ENCODE measurements around the gene GALNT10. TPM values are rescaled to one million over a fixed set of nuclear protein-coding genes. Genes with fewer than 3 reads are reported as not detected.

The GALNT10 gene
- total RNA-seq, 1 experiment from 2014 or later, result 27.8 TPM

- ATAC-seq (no peak), DNase-seq (ENCODE audit: low read depth, low spot score) (no peak)
- Histone ChIP-seq H3K27me3 (ENCODE audit: insufficient read depth, low read length) (no peaks in the 10 kb centered on the region), H3K27ac (ENCODE audit: low read depth, low read length) (no peak overlapping the region), H3K4me3 (replicated peaks in 1 of 2; ENCODE audit: low read depth in 1 of 2, low read length in 2 of 2) (no peak overlapping the region), H3K4me2 (ENCODE audit: low read length) (no peak overlapping the region), H3K36me3 (ENCODE audit: control insufficient read depth in 1 of 2, insufficient read depth in 2 of 2, low read length in 2 of 2) (no peaks in the 10 kb centered on the region; a peak in 1 of 4 replicates), H3K9me2 (ENCODE audit: insufficient read depth) (no peaks in the 10 kb centered on the region), H3K79me2 (ENCODE audit: insufficient read depth, low read length) (no peaks in the 10 kb centered on the region), H4K20me1 (ENCODE audit: insufficient read depth) (no peaks in the 10 kb centered on the region), H2AFZ (ENCODE audit: low read depth, low read length, poor library complexity, severe bottlenecking) (no peak overlapping the region), H3K4me1 (ENCODE audit: control insufficient read depth in 1 of 2, insufficient read depth in 2 of 2, low read length in 2 of 2) (no peaks in the 10 kb centered on the region), H3K9ac (ENCODE audit: low read length) (no peak overlapping the region), H3K9me3 (ENCODE audit: control insufficient read depth in 1 of 2, insufficient read depth in 1 of 2, low read depth in 1 of 2, low read length in 2 of 2) (no peaks in the 10 kb centered on the region)
- RAD21 ChIA-PET (ENCODE audit: low non-redundant PET in 1 of 2, low total read pairs in 2 of 2, uncharacterized antibody in 2 of 2, unreplicated experiment in 2 of 2), result no interaction called here
- intact Hi-C loops (cut with micrococcal nuclease), result no loop called here
- POLR2A ChIA-PET, result no interaction called here
- no TSS peak for BruUV-seq (replicated peaks)
- CTCF ChIA-PET, result no interaction called here
- TF ChIP-seq YY1 (IDR thresholded peaks at IDR 0.05; ENCODE audit: extremely low read depth, insufficient replicate concordance, low read depth, low read length) (no peak), SIN3A (IDR thresholded peaks at IDR 0.05; ENCODE audit: low read depth) (no peak)
Measured at GRCh38 chr5:154209591-154210081, 19.1 kb downstream of the GALNT10 start.

- Histone ChIP-seq H2AFZ (ENCODE audit: low read depth, low read length, poor library complexity, severe bottlenecking) (no peak overlapping the region), H3K27me3 (ENCODE audit: insufficient read depth, low read length) (no peaks in the 10 kb centered on the region), H3K27ac (ENCODE audit: low read depth, low read length) (no peak overlapping the region), H3K9ac (ENCODE audit: low read length) (no peak overlapping the region), H3K4me1 (ENCODE audit: control insufficient read depth in 1 of 2, insufficient read depth in 2 of 2, low read length in 2 of 2) (no peaks in the 10 kb centered on the region), H3K4me2 (ENCODE audit: low read length) (no peak overlapping the region), H4K20me1 (ENCODE audit: insufficient read depth) (no peaks in the 10 kb centered on the region), H3K9me2 (ENCODE audit: insufficient read depth) (no peaks in the 10 kb centered on the region), H3K36me3 (ENCODE audit: control insufficient read depth in 1 of 2, insufficient read depth in 2 of 2, low read length in 2 of 2) (no peaks in the 10 kb centered on the region; a peak in 1 of 4 replicates), H3K4me3 (replicated peaks in 1 of 2; ENCODE audit: low read depth in 1 of 2, low read length in 2 of 2) (no peak overlapping the region), H3K79me2 (ENCODE audit: insufficient read depth, low read length) (no peaks in the 10 kb centered on the region), H3K9me3 (ENCODE audit: control insufficient read depth in 1 of 2, insufficient read depth in 1 of 2, low read depth in 1 of 2, low read length in 2 of 2) (no peaks in the 10 kb centered on the region)
- intact Hi-C loops (cut with micrococcal nuclease), result no loop called here
- ATAC-seq, result no peak
- ChIA-PET POLR2A (no interaction called here), CTCF (no interaction called here), RAD21 (ENCODE audit: low non-redundant PET in 1 of 2, low total read pairs in 2 of 2, uncharacterized antibody in 2 of 2, unreplicated experiment in 2 of 2) (no interaction called here)
- no TSS peak for BruUV-seq (replicated peaks)
- no peak for TF ChIP-seq SIN3A (IDR thresholded peaks at IDR 0.05; ENCODE audit: low read depth)
- no peak for TF ChIP-seq CEBPB (IDR thresholded peaks at IDR 0.05; ENCODE audit: low read depth)
- TF ChIP-seq ATF3 (IDR thresholded peaks at IDR 0.05), result no peak
- TF ChIP-seq SRF (IDR thresholded peaks at IDR 0.05; ENCODE audit: low read depth), result no peak
- TF ChIP-seq, protein P1, sequence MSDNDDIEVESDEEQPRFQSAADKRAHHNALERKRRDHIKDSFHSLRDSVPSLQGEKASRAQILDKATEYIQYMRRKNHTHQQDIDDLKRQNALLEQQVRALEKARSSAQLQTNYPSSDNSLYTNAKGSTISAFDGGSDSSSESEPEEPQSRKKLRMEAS (IDR thresholded peaks at IDR 0.05), result no peak
- no peak for TF ChIP-seq CTCF (IDR thresholded peaks at IDR 0.05 in 2 of 3, conservative IDR thresholded peaks at IDR 0.05 in 1 of 3; ENCODE audit: borderline replicate concordance in 1 of 3, insufficient read depth in 1 of 3, low read depth in 2 of 3, low read length in 2 of 3)
- no peak for TF ChIP-seq EZH2 (IDR thresholded peaks at IDR 0.05)
- no peak for TF ChIP-seq POLR2AphosphoS5 (IDR thresholded peaks at IDR 0.05; ENCODE audit: low read depth, low read length)
- TF ChIP-seq FOSL1 (IDR thresholded peaks at IDR 0.05; ENCODE audit: low read depth), result no peak
- TF ChIP-seq ELF1 (IDR thresholded peaks at IDR 0.05; ENCODE audit: borderline replicate concordance, low read depth), result no peak
- no peak for TF ChIP-seq RAD21 (IDR thresholded peaks at IDR 0.05; ENCODE audit: low read depth)
- TF ChIP-seq, protein P2, sequence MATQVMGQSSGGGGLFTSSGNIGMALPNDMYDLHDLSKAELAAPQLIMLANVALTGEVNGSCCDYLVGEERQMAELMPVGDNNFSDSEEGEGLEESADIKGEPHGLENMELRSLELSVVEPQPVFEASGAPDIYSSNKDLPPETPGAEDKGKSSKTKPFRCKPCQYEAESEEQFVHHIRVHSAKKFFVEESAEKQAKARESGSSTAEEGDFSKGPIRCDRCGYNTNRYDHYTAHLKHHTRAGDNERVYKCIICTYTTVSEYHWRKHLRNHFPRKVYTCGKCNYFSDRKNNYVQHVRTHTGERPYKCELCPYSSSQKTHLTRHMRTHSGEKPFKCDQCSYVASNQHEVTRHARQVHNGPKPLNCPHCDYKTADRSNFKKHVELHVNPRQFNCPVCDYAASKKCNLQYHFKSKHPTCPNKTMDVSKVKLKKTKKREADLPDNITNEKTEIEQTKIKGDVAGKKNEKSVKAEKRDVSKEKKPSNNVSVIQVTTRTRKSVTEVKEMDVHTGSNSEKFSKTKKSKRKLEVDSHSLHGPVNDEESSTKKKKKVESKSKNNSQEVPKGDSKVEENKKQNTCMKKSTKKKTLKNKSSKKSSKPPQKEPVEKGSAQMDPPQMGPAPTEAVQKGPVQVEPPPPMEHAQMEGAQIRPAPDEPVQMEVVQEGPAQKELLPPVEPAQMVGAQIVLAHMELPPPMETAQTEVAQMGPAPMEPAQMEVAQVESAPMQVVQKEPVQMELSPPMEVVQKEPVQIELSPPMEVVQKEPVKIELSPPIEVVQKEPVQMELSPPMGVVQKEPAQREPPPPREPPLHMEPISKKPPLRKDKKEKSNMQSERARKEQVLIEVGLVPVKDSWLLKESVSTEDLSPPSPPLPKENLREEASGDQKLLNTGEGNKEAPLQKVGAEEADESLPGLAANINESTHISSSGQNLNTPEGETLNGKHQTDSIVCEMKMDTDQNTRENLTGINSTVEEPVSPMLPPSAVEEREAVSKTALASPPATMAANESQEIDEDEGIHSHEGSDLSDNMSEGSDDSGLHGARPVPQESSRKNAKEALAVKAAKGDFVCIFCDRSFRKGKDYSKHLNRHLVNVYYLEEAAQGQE (IDR thresholded peaks at IDR 0.05; ENCODE audit: low read depth), result no peak
- TF ChIP-seq TCF7L2 (IDR thresholded peaks at IDR 0.05; ENCODE audit: borderline replicate concordance, extremely low read depth, insufficient read depth, insufficient read length), result no peak
- no peak for TF ChIP-seq YY1 (IDR thresholded peaks at IDR 0.05; ENCODE audit: extremely low read depth, insufficient replicate concordance, low read depth, low read length)
- DNase-seq (ENCODE audit: low read depth, low spot score), result no peak
Measured at GRCh38 chr5:154210163-154210562, 19.6 kb downstream of the GALNT10 start.

All from HCT116 (cell line).